Neural progenitor cell (in vitro differentiated cells): Measurements from ENCODE around the gene PIGK.

ENCODE experiments used
- EZH2 ChIP-seq: fragments of 200-600 bp; sonication (generic); IDR thresholded peaks from 2 replicates; pipeline ENCODE4 v1.6.1; 2017; ENCODE audit warnings: antibody characterized with exemption, mild to moderate bottlenecking, moderate library complexity
- EZH2phosphoT487 ChIP-seq: fragments of 200-600 bp; sonication (generic); IDR thresholded peaks from 2 replicates; pipeline ENCODE4 v1.6.1; 2017; ENCODE audit warnings: antibody characterized with exemption
- TF ChIP-seq, protein P1 (sequence below): fragments of 200-600 bp; sonication (generic); IDR thresholded peaks from 2 replicates; pipeline ENCODE4 v1.5.1; 2017; ENCODE audit warnings: antibody characterized with exemption, mild to moderate bottlenecking

DNA sequence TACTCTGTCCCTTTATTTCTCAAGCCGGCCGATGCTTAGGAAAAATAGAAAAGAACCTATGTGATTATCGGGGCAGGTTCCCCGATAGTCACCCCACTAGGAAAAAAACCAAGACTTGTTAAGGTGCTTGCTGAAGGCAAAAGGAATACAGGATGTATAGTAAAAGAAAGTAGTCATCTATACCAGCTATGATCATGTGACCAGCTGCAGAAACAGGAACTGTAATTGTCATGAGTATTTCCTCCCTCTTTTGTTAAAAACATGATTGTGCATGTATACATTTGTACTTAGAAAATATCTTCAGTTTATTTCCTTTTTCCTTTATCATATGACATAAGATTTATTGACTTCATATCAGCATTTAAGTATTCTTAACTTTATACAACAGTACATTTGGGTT is 30.5 kb downstream of the PIGK start:
- TF ChIP-seq, protein P1, sequence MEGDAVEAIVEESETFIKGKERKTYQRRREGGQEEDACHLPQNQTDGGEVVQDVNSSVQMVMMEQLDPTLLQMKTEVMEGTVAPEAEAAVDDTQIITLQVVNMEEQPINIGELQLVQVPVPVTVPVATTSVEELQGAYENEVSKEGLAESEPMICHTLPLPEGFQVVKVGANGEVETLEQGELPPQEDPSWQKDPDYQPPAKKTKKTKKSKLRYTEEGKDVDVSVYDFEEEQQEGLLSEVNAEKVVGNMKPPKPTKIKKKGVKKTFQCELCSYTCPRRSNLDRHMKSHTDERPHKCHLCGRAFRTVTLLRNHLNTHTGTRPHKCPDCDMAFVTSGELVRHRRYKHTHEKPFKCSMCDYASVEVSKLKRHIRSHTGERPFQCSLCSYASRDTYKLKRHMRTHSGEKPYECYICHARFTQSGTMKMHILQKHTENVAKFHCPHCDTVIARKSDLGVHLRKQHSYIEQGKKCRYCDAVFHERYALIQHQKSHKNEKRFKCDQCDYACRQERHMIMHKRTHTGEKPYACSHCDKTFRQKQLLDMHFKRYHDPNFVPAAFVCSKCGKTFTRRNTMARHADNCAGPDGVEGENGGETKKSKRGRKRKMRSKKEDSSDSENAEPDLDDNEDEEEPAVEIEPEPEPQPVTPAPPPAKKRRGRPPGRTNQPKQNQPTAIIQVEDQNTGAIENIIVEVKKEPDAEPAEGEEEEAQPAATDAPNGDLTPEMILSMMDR: no peak
- TF ChIP-seq EZH2: no peak
- TF ChIP-seq EZH2phosphoT487: no peak
